K562 (cell line): ENCODE data around the gene UNC45A. TPM values are rescaled to one million over a fixed set of nuclear protein-coding genes. Genes with fewer than 3 reads are reported as not detected.

Experiments
- ARNT ChIP-seq, 2 experiments: fragments of 450-650 bp; IDR thresholded peaks; 2 replicates each; pipeline ENCODE4 v1.6.1; 2016; ENCODE audit warnings: mild to moderate bottlenecking in 1 of 2
- ESRRB ChIP-seq: fragments of 250-450 bp; sonication (Bioruptor Pico); IDR thresholded peaks from 2 replicates; pipeline ENCODE4 v1.5.0; 2020; ENCODE audit warnings: mild to moderate bottlenecking, moderate library complexity, borderline replicate concordance
- HDAC1 ChIP-seq, 2 experiments: fragments of 450-650 bp; IDR thresholded peaks; 2 replicates each; pipeline ENCODE4 v1.6.1; 2016 to 2017; ENCODE audit warnings: inconsistent platforms in 1 of 2, mild to moderate bottlenecking in 1 of 2, moderate library complexity in 1 of 2
- JUNB ChIP-seq: fragments of 450-650 bp; formaldehyde crosslinking; conservative IDR thresholded peaks from 2 replicates; pipeline ENCODE4 v1.4.0; 2020; ENCODE audit warnings: mild to moderate bottlenecking
- MIER1 ChIP-seq: fragments of 450-650 bp; IDR thresholded peaks from 2 replicates; pipeline ENCODE4 v1.6.1; 2016; ENCODE audit warnings: antibody characterized with exemption, mild to moderate bottlenecking, low read depth
- POLR2H ChIP-seq: IDR thresholded peaks from 2 replicates; pipeline ENCODE4 v1.6.1; 2016; ENCODE audit warnings: missing genetic modification characterization, low read depth, mild to moderate bottlenecking, control low read depth, missing compliant biosample characterization, moderate library complexity
- PRDM10 ChIP-seq: fragments of 450-650 bp; IDR thresholded peaks from 2 replicates; pipeline ENCODE4 v1.6.1; 2018; ENCODE audit not compliant: partially characterized antibody
- SAP30 ChIP-seq: fragments of 200-600 bp; sonication (generic); IDR thresholded peaks from 2 replicates; pipeline ENCODE4 v1.6.1; 2012; ENCODE audit warnings: borderline replicate concordance, low read depth, mild to moderate bottlenecking, moderate library complexity, low read length, control low read depth, inconsistent platforms; ENCODE audit not compliant: insufficient read depth, poor library complexity, severe bottlenecking
- ZFX ChIP-seq: sonication (generic); formaldehyde crosslinking; IDR thresholded peaks from 2 replicates; pipeline ENCODE4 v1.8.0; 2022; ENCODE audit warnings: mild to moderate bottlenecking, missing genetic modification reagents, moderate library complexity
- ZNF280A ChIP-seq: fragments of 450-650 bp; IDR thresholded peaks from 2 replicates; pipeline ENCODE4 v1.6.1; 2018; ENCODE audit warnings: mild to moderate bottlenecking, low read depth; ENCODE audit not compliant: partially characterized antibody
- ZNF3 ChIP-seq: fragments of 250-450 bp; sonication (Bioruptor Pico); IDR thresholded peaks from 2 replicates; pipeline ENCODE4 v1.5.0; 2021; ENCODE audit warnings: mild to moderate bottlenecking, moderate library complexity
- ZNF354B ChIP-seq: fragments of 250-450 bp; sonication (Bioruptor Pico); IDR thresholded peaks from 2 replicates; pipeline ENCODE4 v1.4.0; 2020
- ZNF395 ChIP-seq: fragments of 200-800 bp; sonication (Bioruptor generic); IDR thresholded peaks from 2 replicates; pipeline ENCODE4 v1.6.1; 2017; ENCODE audit warnings: missing genetic modification characterization, missing compliant biosample characterization
- ZNF436 ChIP-seq: fragments of 250-450, 450-650 bp; sonication (Bioruptor Pico); formaldehyde crosslinking; IDR thresholded peaks from 2 replicates; pipeline ENCODE4 v1.7.0; 2020; ENCODE audit warnings: mild to moderate bottlenecking
- polyA plus RNA-seq, 8 experiments: library from polyadenylated mRNA; depleted of rRNA in 4 of 8; stranded (reverse) in 5 of 8; unstranded in 3 of 8; fragments of >200 nt; fragmentation: Nextera tagmentation in 2 of 8; fragmentation: Illumina TruSeq in 1 of 8; extraction: Ambion mirVana in 2 of 8; extraction: Trizol in 1 of 8; gene quantifications; 2 replicates each; pipeline versions ENCODE4 v1.2.1 to v1.2.3, GENCODE V29; 2011 to 2014; ENCODE audit warnings: inconsistent platforms in 1 of 8, missing spikeins in 1 of 8
- total RNA-seq, 7 experiments: library from RNA; depleted of rRNA in 6 of 7; stranded (reverse); fragments of >200 nt in 6 of 7; fragmentation: Illumina TruSeq in 2 of 7; extraction: Trizol in 2 of 7; gene quantifications; 2 replicates each; pipeline versions ENCODE4 v1.2.1 to v1.2.3, GENCODE V29; 2011 to 2021; ENCODE audit warnings: low replicate concordance in 1 of 7
- TF ChIP-seq, protein P1 (sequence below): sonication (generic); formaldehyde crosslinking; IDR thresholded peaks from 2 replicates; pipeline ENCODE4 v1.9.0; 2022; ENCODE audit warnings: mild to moderate bottlenecking, missing genetic modification reagents
- TF ChIP-seq, protein P2 (sequence below): IDR thresholded peaks from 2 replicates; pipeline ENCODE4 v1.6.1; 2016; ENCODE audit warnings: missing genetic modification characterization, missing compliant biosample characterization

UNC45A gene
- total and polyA plus RNA-seq, 9 of the 15 experiments (the other 6 are each of a cell fraction or from before 2014, with no cell fraction given), result 22.4 to 79.3 (median 43.7) TPM

DNA sequence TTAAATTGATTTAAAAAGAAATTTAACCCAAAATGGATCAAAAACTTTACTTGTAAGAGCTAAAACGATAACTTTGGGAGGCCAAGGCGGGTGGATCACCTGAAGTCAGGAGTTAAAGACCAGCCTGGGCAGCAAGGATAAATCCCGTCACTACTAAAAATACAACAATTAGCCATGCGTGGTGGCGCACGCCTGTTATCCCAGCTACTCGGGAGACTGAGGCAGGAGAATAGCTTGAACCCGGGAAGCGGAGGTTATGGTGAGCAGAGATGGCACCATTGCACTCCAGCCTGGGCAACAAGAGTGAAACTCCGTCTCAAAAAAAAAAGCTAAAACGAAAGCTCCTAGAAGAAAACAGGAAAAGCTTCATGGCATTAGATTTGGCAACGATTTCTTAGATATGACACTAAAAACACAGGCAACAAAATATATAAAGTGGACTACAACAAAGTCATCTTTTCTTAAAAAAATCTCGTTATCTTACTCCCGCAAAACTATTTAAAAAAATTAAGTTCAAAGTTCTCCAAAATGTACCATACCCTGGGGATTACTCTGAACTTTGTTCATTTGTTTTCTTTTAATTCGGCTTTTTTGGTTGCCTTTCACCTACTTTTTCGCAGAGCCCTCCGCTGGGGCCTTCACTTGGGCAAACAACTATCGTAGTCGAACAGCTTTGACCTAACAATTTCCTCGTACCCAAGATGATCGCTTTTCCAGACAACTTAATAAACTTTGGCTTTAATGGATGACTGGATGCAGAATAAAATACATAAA, 5.7 kb upstream of the UNC45A start (continued):
- TF ChIP-seq PRDM10 (no peak), ZNF436 (CRISPR knock-in tag) (0 out of 2 replicates have a peak, but pooled peaks have one; percentile 38), HDAC1 (IDR thresholded peaks at IDR 0.05) (no peak), ZNF3 (CRISPR knock-in tag) (no peak), POLR2H (tag) (no peak; the same call in 1 of the 2 replicates), ARNT (IDR thresholded peaks at IDR 0.05) (no peak), MIER1 (peak; percentile 16; the same call in 1 of the 2 replicates), ZFX (peak; percentile 80; the same call in 1 of the 2 replicates), SAP30 (no peak), ZNF395 (CRISPR knock-in tag) (peak; percentile 80; the same call in 1 of the 2 replicates), ZNF280A (no peak), ZNF354B (CRISPR knock-in tag) (0 out of 2 replicates have a peak, but pooled peaks have one; percentile 5), JUNB (CRISPR knock-in tag) (no peak), ESRRB (CRISPR knock-in tag) (no peak)
- TF ChIP-seq, protein P1, sequence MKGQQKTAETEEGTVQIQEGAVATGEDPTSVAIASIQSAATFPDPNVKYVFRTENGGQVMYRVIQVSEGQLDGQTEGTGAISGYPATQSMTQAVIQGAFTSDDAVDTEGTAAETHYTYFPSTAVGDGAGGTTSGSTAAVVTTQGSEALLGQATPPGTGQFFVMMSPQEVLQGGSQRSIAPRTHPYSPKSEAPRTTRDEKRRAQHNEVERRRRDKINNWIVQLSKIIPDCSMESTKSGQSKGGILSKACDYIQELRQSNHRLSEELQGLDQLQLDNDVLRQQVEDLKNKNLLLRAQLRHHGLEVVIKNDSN (CRISPR knock-in tag), result no peak
- TF ChIP-seq, protein P2, sequence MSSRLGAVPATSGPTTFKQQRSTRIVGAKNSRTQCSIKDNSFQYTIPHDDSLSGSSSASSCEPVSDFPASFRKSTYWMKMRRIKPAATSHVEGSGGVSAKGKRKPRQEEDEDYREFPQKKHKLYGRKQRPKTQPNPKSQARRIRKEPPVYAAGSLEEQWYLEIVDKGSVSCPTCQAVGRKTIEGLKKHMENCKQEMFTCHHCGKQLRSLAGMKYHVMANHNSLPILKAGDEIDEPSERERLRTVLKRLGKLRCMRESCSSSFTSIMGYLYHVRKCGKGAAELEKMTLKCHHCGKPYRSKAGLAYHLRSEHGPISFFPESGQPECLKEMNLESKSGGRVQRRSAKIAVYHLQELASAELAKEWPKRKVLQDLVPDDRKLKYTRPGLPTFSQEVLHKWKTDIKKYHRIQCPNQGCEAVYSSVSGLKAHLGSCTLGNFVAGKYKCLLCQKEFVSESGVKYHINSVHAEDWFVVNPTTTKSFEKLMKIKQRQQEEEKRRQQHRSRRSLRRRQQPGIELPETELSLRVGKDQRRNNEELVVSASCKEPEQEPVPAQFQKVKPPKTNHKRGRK (tag), result 0 out of 2 replicates have a peak, but pooled peaks have one; percentile 21
